Measurements from ENCODE around the gene AFF2.

Gene AFF2

GRCh38 chrX:148592595-148592994 is 92.2 kb downstream of the AFF2 start:
- no peak for DNase-seq

- no peak for DNase-seq
Measured at GRCh38 chrX:148593146-148593545, 92.7 kb downstream of the AFF2 start.

- DNase-seq: no peak
Measured at GRCh38 chrX:148593987-148594386, 93.6 kb downstream of the AFF2 start.

- no peak for DNase-seq
Measured at GRCh38 chrX:148599404-148599803, 99.0 kb downstream of the AFF2 start.

GRCh38 chrX:148600131-148600530 is 99.7 kb downstream of the AFF2 start:
- DNase-seq: no peak

GRCh38 chrX:148600581-148600980 is 100.2 kb downstream of the AFF2 start:
- no peak for DNase-seq

GRCh38 chrX:148601034-148601433 is 100.6 kb downstream of the AFF2 start:
- no peak for DNase-seq

- no peak for DNase-seq
Measured at GRCh38 chrX:148609515-148610327, 109.3 kb downstream of the AFF2 start.

GRCh38 chrX:148610328-148610698 is 109.9 kb downstream of the AFF2 start:
- DNase-seq: no peak

GRCh38 chrX:148611993-148612392 is 111.6 kb downstream of the AFF2 start:
- no peak for DNase-seq

GRCh38 chrX:148612431-148612830 is 112.0 kb downstream of the AFF2 start:
- DNase-seq: no peak

- DNase-seq: no peak
Measured at GRCh38 chrX:148613636-148614035, 113.2 kb downstream of the AFF2 start.

GRCh38 chrX:148615491-148615890 is 115.1 kb downstream of the AFF2 start:
- DNase-seq: no peak

GRCh38 chrX:148618470-148619445 is 118.3 kb downstream of the AFF2 start:
- no peak for DNase-seq

GRCh38 chrX:148620023-148620422 is 119.6 kb downstream of the AFF2 start:
- no peak for DNase-seq

- DNase-seq: no peak
Measured at GRCh38 chrX:148624951-148625474, 124.6 kb downstream of the AFF2 start.

GRCh38 chrX:148628621-148629020 is 128.2 kb downstream of the AFF2 start:
- DNase-seq: no peak

GRCh38 chrX:148629434-148629833 is 129.0 kb downstream of the AFF2 start:
- no peak for DNase-seq

- no peak for DNase-seq
Measured at GRCh38 chrX:148632444-148632843, 132.0 kb downstream of the AFF2 start.

- no peak for DNase-seq
Measured at GRCh38 chrX:148633218-148633908, 132.9 kb downstream of the AFF2 start.

GRCh38 chrX:148634591-148634990 is 134.2 kb downstream of the AFF2 start:
- no peak for DNase-seq

GRCh38 chrX:148643460-148643859 is 143.0 kb downstream of the AFF2 start:
- DNase-seq: no peak

- DNase-seq: no peak
Measured at GRCh38 chrX:148647651-148648050, 147.2 kb downstream of the AFF2 start.

All from NCI-H2227 treated with DMSO at 0.1 percent for 48 hours (cell line).